A549 (cell line): ENCODE measurements around the gene LACTBL1. TPM values are rescaled to one million over a fixed set of nuclear protein-coding genes. Genes with fewer than 3 reads are reported as not detected.

Experiments
- ATAC-seq, 2 experiments: fragments of 200-7000 bp in 1 of 2; fragments of >200 bp in 1 of 2; cut with Nextera tagmentation in 1 of 2; cut with Tn5 transposase in 1 of 2; 3 replicates each; pipeline versions ENCODE4 v1.8.0 to v1.9.1; 2018 to 2020; ENCODE audit warnings: mild to moderate bottlenecking in 1 of 2, moderate library complexity in 1 of 2
- CTCF ChIA-PET: fragments of 300-600 bp; sonication (Branson Sonifier 250); formaldehyde crosslinking; extraction: SDS; loops from one replicate; lab custom pipeline; 2021; ENCODE audit warnings: antibody characterized with exemption, inconsistent platforms; lab: Yijun Ruan, JAX
- POLR2A ChIA-PET: fragments of 350-600 bp; formaldehyde crosslinking; extraction: SDS; loops from one replicate; lab custom pipeline; 2021; ENCODE audit warnings: antibody characterized with exemption, inconsistent platforms; lab: Yijun Ruan, JAX
- DNase-seq, 2 experiments: peaks; one replicate each; pipeline versions ENCODE4 v3.0.0 to v3.0.0-alpha.2; 2011 to 2016; ENCODE audit warnings: low read depth in 1 of 2, low spot score in 1 of 2
- FAIRE-seq: peaks from 2 replicates; lab custom pipeline; 2011; peaks lifted over from hg19 to GRCh38; lab: Jason Lieb, UNC
- H3K27ac ChIP-seq, 2 experiments: fragments of >200 bp; sonication (Bioruptor Twin); formaldehyde crosslinking; 3 replicates each; pipeline ENCODE4 v1.5.1; 2016 to 2017
- H3K4me1 ChIP-seq: fragments of >200 bp; sonication (Bioruptor Twin); formaldehyde crosslinking; 3 replicates; pipeline ENCODE4 v1.6.1; 2016
- H3K4me2 ChIP-seq: fragments of >200 bp; sonication (Bioruptor Twin); formaldehyde crosslinking; 3 replicates; pipeline ENCODE4 v1.6.1; 2016
- H3K4me3 ChIP-seq: fragments of >200 bp; sonication (Bioruptor Twin); formaldehyde crosslinking; 3 replicates; pipeline ENCODE4 v1.5.1; 2016
- H3K9me3 ChIP-seq: fragments of >200 bp; sonication (Bioruptor Twin); formaldehyde crosslinking; 3 replicates; pipeline ENCODE4 v1.6.1; 2016
- BCL3 ChIP-seq: fragments of >200 bp; sonication (Bioruptor Twin); formaldehyde crosslinking; IDR thresholded peaks from 3 replicates; pipeline ENCODE4 v1.6.1; 2016
- CEBPB ChIP-seq, 2 experiments: fragments of >200 bp in 1 of 2; sonication (Bioruptor Twin) in 1 of 2; formaldehyde crosslinking in 1 of 2; IDR thresholded peaks; 2 replicates each; pipeline ENCODE4 v1.6.1; 2012 to 2016
- CTCF ChIP-seq: fragments of >200 bp; sonication (Bioruptor Twin); formaldehyde crosslinking; IDR thresholded peaks from 3 replicates; pipeline ENCODE4 v1.5.1; 2016
- E2F6 ChIP-seq: IDR thresholded peaks from 2 replicates; pipeline ENCODE4 v1.6.1; 2012; ENCODE audit warnings: low read depth, borderline replicate concordance
- FOSL2 ChIP-seq, 2 experiments: fragments of 450-650 bp in 1 of 2; fragments of >200 bp in 1 of 2; sonication (Bioruptor Twin) in 1 of 2; formaldehyde crosslinking; IDR thresholded peaks; 2 replicates each; pipeline versions ENCODE4 v1.5.0 to v1.6.1; 2016 to 2020; ENCODE audit warnings: mild to moderate bottlenecking in 1 of 2, moderate library complexity in 1 of 2
- GATA3 ChIP-seq: IDR thresholded peaks from 2 replicates; pipeline ENCODE4 v1.6.1; 2012; ENCODE audit warnings: borderline replicate concordance
- HEYL ChIP-seq: fragments of 250-450 bp; sonication (Bioruptor Pico); IDR thresholded peaks from 2 replicates; pipeline ENCODE4 v1.8.0; 2021; ENCODE audit warnings: mild to moderate bottlenecking, moderate library complexity
- HMGXB4 ChIP-seq: fragments of 250-450 bp; sonication (Bioruptor Pico); IDR thresholded peaks from 2 replicates; pipeline ENCODE4 v1.5.0; 2021; ENCODE audit warnings: mild to moderate bottlenecking, moderate library complexity, borderline replicate concordance
- HOXB5 ChIP-seq: fragments of 250-450 bp; sonication (Bioruptor Pico); IDR thresholded peaks from 2 replicates; pipeline ENCODE4 v1.5.0; 2020; ENCODE audit warnings: mild to moderate bottlenecking, moderate library complexity
- KDM1A ChIP-seq: fragments of 200-600 bp; sonication (generic); IDR thresholded peaks from 2 replicates; pipeline ENCODE4 v1.6.1; 2016; ENCODE audit warnings: low read depth, mild to moderate bottlenecking
- MAZ ChIP-seq: fragments of 150-350 bp; IDR thresholded peaks from 2 replicates; pipeline ENCODE4 v1.6.1; 2014; ENCODE audit warnings: antibody characterized with exemption, low read depth, low read length, borderline replicate concordance
- RAD21 ChIP-seq, 2 experiments: fragments of >200 bp in 1 of 2; sonication (Bioruptor Twin) in 1 of 2; formaldehyde crosslinking in 1 of 2; IDR thresholded peaks in 1 of 2; conservative IDR thresholded peaks in 1 of 2; 2 replicates in 1 of 2; 3 replicates in 1 of 2; pipeline ENCODE4 v1.6.1; 2012 to 2018; ENCODE audit warnings: inconsistent platforms in 1 of 2
- RCOR1 ChIP-seq: fragments of 150-350 bp; IDR thresholded peaks from 2 replicates; pipeline ENCODE4 v1.6.1; 2014; ENCODE audit warnings: antibody characterized with exemption, low read length, low read depth
- REST ChIP-seq: fragments of 200-600 bp; sonication (generic); IDR thresholded peaks from 2 replicates; pipeline ENCODE4 v1.6.1; 2016; ENCODE audit warnings: antibody characterized with exemption, mild to moderate bottlenecking, moderate library complexity
- SMC3 ChIP-seq: fragments of >200 bp; sonication (Bioruptor Twin); formaldehyde crosslinking; IDR thresholded peaks from 3 replicates; pipeline ENCODE4 v1.6.1; 2018; ENCODE audit warnings: inconsistent platforms
- WGBS: methylation state at CpG from one replicate; pipeline ENCODE4 v1.1.6; 2017; ENCODE audit errors: missing lambda C conversion rate; 5-methylcytosine and 5-hydroxymethylcytosine counted together
- polyA plus RNA-seq, 4 experiments: library from polyadenylated mRNA; depleted of rRNA in 3 of 4; stranded (reverse); fragments of >200 nt; fragmentation: RNase III in 1 of 4; extraction: RNeasy Plus Mini Kit Qiagen cat#74134 plus additional on column Dnase treatment in 1 of 4; gene quantifications; 2 replicates in 3 of 4; 3 replicates in 1 of 4; pipeline ENCODE4 v1.2.3, GENCODE V29; 2011 to 2017

The LACTBL1 gene
- polyA plus RNA-seq, 2 of the 4 experiments (the other 2 are of a cell fraction): not detected

- 87% methylated on average over 3 of the region's 3 CpGs for WGBS
- peak overlapping the region; percentile 23 to 67; a peak in 2 of 6 replicates for H3K27ac ChIP-seq
- TF ChIP-seq CEBPB (IDR thresholded peaks at IDR 0.05): 0 out of 4 replicates have a peak, but pooled peaks of 1 of the 2 experiments have one; percentile 5
- no peak for TF ChIP-seq FOSL2 (IDR thresholded peaks at IDR 0.05)
- peak; percentile 33; the same call in 1 of the 2 replicates for TF ChIP-seq FOSL2 (CRISPR knock-in tag; IDR thresholded peaks at IDR 0.05)
- TF ChIP-seq MAZ: no peak
- no peak for TF ChIP-seq E2F6
- H3K4me3 ChIP-seq: no peak overlapping the region
- FAIRE-seq (no peak), DNase-seq (peak in 1 of 2 experiments; percentile 15), ATAC-seq (no peak)
- POLR2A ChIA-PET: no interaction called here
- CTCF ChIA-PET: interaction anchor here (1.2 to 2.1 kb wide), 2 partner anchors 14 to 206 kb away, joined by 3 to 26 read pairs; no protein-coding TSS in a partner anchor
- H3K4me1 ChIP-seq: peaks cover 34% of the 10 kb centered on the region
- 0 out of 3 replicates have a peak overlapping the region, but pooled peaks have one; percentile 4 for H3K4me2 ChIP-seq
- no peaks in the 10 kb centered on the region for H3K9me3 ChIP-seq
These were observed 5.6 kb upstream of the LACTBL1 start for GRCh38 chr1:22978299-22978698.

GRCh38 chr1:22976461-22977243 is 4.0 kb upstream of the LACTBL1 start:
- peaks cover 34% of the 10 kb centered on the region for H3K4me1 ChIP-seq
- H3K9me3 ChIP-seq: no peaks in the 10 kb centered on the region
- CTCF ChIA-PET: interaction anchor here (0.6 to 2.8 kb wide), 35 partner anchors 8 to 662 kb away, joined by 3 to 26 read pairs (median 3); partner anchors contain the start of genes ASAP3 and KDM1A
- DNase-seq (peak; percentile 78 to 85), ATAC-seq (peak; percentile 96 to 97), FAIRE-seq (no peak)
- no peak overlapping the region for H3K4me3 ChIP-seq
- H3K4me2 ChIP-seq: peak overlapping the region; percentile 56
- peak overlapping the region; percentile 63 to 85 for H3K27ac ChIP-seq
- WGBS: 30% methylated on average over 8 of the region's 9 CpGs
- POLR2A ChIA-PET: interaction anchor here (0.7 kb wide), 2 partner anchors 115 to 208 kb away, joined by 3 to 4 read pairs; no protein-coding TSS in a partner anchor
- no peak for TF ChIP-seq REST
- TF ChIP-seq BCL3: no peak
- peak; percentile 80; the same call in 1 of the 2 replicates for TF ChIP-seq RCOR1
- peak; percentile 91 for TF ChIP-seq CTCF
- no peak for TF ChIP-seq GATA3
- TF ChIP-seq RAD21 (conservative IDR thresholded peaks at IDR 0.05 in 1 of 2, IDR thresholded peaks at IDR 0.05 in 1 of 2): peak; percentile 87 to 94
- peak; percentile 82 for TF ChIP-seq SMC3
- no peak for TF ChIP-seq HOXB5 (CRISPR knock-in tag)
- no peak for TF ChIP-seq HEYL (CRISPR knock-in tag)
- TF ChIP-seq KDM1A: peak; percentile 68; the same call in 1 of the 2 replicates
- no peak for TF ChIP-seq HMGXB4
